ENCODE measurements around the gene THSD7B.

The THSD7B gene

DNA sequence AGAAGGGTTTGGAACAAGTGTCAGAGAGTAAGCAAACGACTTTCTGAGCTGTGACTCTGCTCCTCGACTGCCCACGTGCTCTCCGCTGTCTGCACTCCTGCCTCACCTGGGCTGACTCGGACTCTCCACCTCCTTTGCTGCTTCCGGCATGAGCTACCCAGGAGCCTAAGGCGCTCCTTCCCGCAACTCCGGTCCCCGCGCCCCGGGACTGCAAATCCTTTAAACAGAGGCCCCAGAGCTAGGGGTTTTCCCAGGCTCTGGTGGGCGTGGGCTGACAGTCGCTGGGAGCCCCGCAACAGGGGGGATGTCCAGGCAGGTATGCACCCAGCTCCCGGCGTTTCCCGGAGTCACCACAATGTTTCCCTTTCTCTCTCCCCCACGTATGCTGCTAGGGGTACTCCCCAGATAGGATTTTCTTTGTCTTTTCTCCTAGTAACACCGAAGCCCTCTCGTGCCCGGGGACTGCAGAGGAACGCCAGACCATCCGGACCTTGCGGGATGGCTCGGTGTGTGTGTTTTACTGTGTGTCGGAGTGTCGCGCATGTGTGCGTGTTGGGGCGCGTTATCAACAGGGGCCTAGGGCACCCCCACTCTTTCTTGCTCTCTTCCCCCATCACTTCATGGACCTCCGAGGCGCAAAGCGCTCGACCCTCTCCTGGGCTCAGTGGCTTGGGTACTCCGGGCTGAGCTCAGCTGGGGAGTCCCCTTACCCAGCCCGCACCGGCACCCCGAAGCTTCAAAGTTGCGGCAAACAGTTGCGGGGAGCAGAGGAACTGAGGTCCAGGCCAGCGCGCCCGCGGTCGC is 691 bp upstream of the THSD7B start:
- TF ChIP-seq EZH2 (IDR thresholded peaks at IDR 0.05; ENCODE audit: borderline replicate concordance, low read length), result no peak
- no peak overlapping the region for H3K4me3 ChIP-seq (ENCODE audit: low read depth, low read length, poor library complexity, severe bottlenecking)
- no peaks in the 10 kb centered on the region for H3K27me3 ChIP-seq (ENCODE audit: insufficient read depth, low read length)
- no peaks in the 10 kb centered on the region for H3K9me3 ChIP-seq (ENCODE audit: low read length)
- no peak overlapping the region for H2AFZ ChIP-seq (ENCODE audit: low read length)
- H3K9ac ChIP-seq (ENCODE audit: low read length), result no peak overlapping the region
- no peak overlapping the region for H3K4me2 ChIP-seq (ENCODE audit: low read length)
- H4K20me1 ChIP-seq (ENCODE audit: insufficient read depth, low read length), result no peaks in the 10 kb centered on the region
- no peak overlapping the region for H3K27ac ChIP-seq (ENCODE audit: low read depth, low read length, poor library complexity, severe bottlenecking)
- no peaks in the 10 kb centered on the region for H3K9me2 ChIP-seq (ENCODE audit: low read depth, low read length)
- no peaks in the 10 kb centered on the region for H3K79me2 ChIP-seq (ENCODE audit: insufficient read depth, low read length)
- H3F3A ChIP-seq (ENCODE audit: insufficient read depth, low read length), result no peaks in the 10 kb centered on the region
- H3K36me3 ChIP-seq (ENCODE audit: insufficient read depth, low read length), result no peaks in the 10 kb centered on the region
- H3K4me1 ChIP-seq (ENCODE audit: insufficient read depth, low read length, severe bottlenecking), result no peaks in the 10 kb centered on the region

DNA sequence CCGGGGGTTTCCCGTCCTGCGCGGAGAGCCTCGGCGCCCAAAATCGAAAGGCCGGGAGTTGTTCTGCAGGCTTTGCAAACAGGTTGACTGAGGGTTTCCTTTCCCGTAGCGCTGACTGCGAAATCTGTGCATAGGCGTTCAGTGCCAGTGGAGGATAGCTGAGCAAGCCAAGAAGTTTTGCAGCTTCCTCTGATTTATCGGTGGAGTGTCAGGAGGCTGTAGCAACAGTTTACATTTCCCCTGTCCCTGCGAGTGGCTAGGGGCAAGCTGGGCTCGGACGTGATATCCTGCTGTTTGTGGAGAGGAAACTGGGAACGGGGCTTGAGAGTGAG is 694 bp downstream of the THSD7B start:
- H2AFZ ChIP-seq (ENCODE audit: low read length), result no peak overlapping the region
- no peaks in the 10 kb centered on the region for H3K36me3 ChIP-seq (ENCODE audit: insufficient read depth, low read length)
- no peak overlapping the region for H3K9ac ChIP-seq (ENCODE audit: low read length)
- no peaks in the 10 kb centered on the region for H3F3A ChIP-seq (ENCODE audit: insufficient read depth, low read length)
- no peaks in the 10 kb centered on the region for H3K4me1 ChIP-seq (ENCODE audit: insufficient read depth, low read length, severe bottlenecking)
- no peak overlapping the region for H3K4me2 ChIP-seq (ENCODE audit: low read length)
- no peaks in the 10 kb centered on the region for H3K79me2 ChIP-seq (ENCODE audit: insufficient read depth, low read length)
- H3K27me3 ChIP-seq (ENCODE audit: insufficient read depth, low read length), result no peaks in the 10 kb centered on the region
- no peaks in the 10 kb centered on the region for H4K20me1 ChIP-seq (ENCODE audit: insufficient read depth, low read length)
- H3K9me2 ChIP-seq (ENCODE audit: low read depth, low read length), result no peaks in the 10 kb centered on the region
- no peak overlapping the region for H3K27ac ChIP-seq (ENCODE audit: low read depth, low read length, poor library complexity, severe bottlenecking)
- H3K4me3 ChIP-seq (ENCODE audit: low read depth, low read length, poor library complexity, severe bottlenecking), result no peak overlapping the region
- H3K9me3 ChIP-seq (ENCODE audit: low read length), result no peaks in the 10 kb centered on the region
- no peak for TF ChIP-seq EZH2 (IDR thresholded peaks at IDR 0.05; ENCODE audit: borderline replicate concordance, low read length)

DNA sequence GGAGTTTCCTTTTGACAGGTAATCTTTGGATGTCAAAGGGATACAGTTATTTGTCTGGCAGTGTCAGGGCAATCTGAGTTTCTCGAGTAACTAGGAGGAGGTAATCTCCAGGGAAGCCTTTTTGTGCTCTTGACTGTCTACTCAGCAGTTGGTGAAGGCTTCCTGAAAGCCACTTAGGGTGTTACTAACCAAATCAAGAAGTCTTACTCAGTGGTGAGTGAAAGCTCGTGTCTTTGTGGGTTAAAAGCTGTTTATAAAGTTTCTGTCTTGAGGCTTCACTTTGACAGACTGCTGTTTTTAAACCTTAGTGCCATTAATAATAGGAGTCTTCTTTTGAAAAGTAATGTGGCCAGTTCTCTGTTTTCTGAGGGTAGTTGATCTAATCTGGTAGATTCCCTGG is 1.7 kb downstream of the THSD7B start:
- TF ChIP-seq EZH2 (IDR thresholded peaks at IDR 0.05; ENCODE audit: borderline replicate concordance, low read length), result no peak
- TF ChIP-seq CTCF (IDR thresholded peaks at IDR 0.05; ENCODE audit: low read length), result no peak
- Histone ChIP-seq H3K27me3 (ENCODE audit: insufficient read depth, low read length) (no peaks in the 10 kb centered on the region), H3K4me3 (ENCODE audit: low read depth, low read length, poor library complexity, severe bottlenecking) (no peak overlapping the region), H3K9ac (ENCODE audit: low read length) (no peak overlapping the region), H3K4me1 (ENCODE audit: insufficient read depth, low read length, severe bottlenecking) (no peaks in the 10 kb centered on the region), H4K20me1 (ENCODE audit: insufficient read depth, low read length) (no peaks in the 10 kb centered on the region), H3K4me2 (ENCODE audit: low read length) (no peak overlapping the region), H2AFZ (ENCODE audit: low read length) (no peak overlapping the region), H3K9me2 (ENCODE audit: low read depth, low read length) (no peaks in the 10 kb centered on the region), H3K27ac (ENCODE audit: low read depth, low read length, poor library complexity, severe bottlenecking) (no peak overlapping the region), H3K36me3 (ENCODE audit: insufficient read depth, low read length) (no peaks in the 10 kb centered on the region), H3K79me2 (ENCODE audit: insufficient read depth, low read length) (no peaks in the 10 kb centered on the region), H3K9me3 (ENCODE audit: low read length) (no peaks in the 10 kb centered on the region), H3F3A (ENCODE audit: insufficient read depth, low read length) (no peaks in the 10 kb centered on the region)

DNA sequence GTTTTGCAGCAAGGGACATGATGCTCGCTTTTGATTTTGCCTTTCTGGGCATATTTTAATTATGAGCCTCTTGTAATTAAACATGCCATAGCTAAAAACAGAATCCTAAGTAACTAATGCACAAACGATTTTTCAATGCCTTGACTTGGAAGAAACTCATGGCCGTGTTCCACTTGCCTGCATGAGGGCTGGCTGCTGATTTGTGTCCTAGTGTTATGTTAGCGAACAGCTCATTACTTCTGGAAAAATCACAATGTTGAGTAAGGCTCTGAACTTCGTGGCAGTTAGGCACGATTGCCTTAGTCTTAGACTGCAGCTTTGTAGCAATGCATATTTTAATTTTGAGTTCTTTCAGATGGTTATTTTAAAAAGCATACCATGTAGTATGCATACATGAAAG is 4.5 kb downstream of the THSD7B start:
- H3K4me2 ChIP-seq (ENCODE audit: low read length), result no peak overlapping the region
- H3K36me3 ChIP-seq (ENCODE audit: insufficient read depth, low read length), result no peaks in the 10 kb centered on the region
- no peaks in the 10 kb centered on the region for H3K9me2 ChIP-seq (ENCODE audit: low read depth, low read length)
- no peak overlapping the region for H3K9ac ChIP-seq (ENCODE audit: low read length)
- H3K4me1 ChIP-seq (ENCODE audit: insufficient read depth, low read length, severe bottlenecking), result no peaks in the 10 kb centered on the region
- H2AFZ ChIP-seq (ENCODE audit: low read length), result no peak overlapping the region
- no peak overlapping the region for H3K4me3 ChIP-seq (ENCODE audit: low read depth, low read length, poor library complexity, severe bottlenecking)
- H3K79me2 ChIP-seq (ENCODE audit: insufficient read depth, low read length), result no peaks in the 10 kb centered on the region
- no peaks in the 10 kb centered on the region for H4K20me1 ChIP-seq (ENCODE audit: insufficient read depth, low read length)
- H3K27ac ChIP-seq (ENCODE audit: low read depth, low read length, poor library complexity, severe bottlenecking), result no peak overlapping the region
- no peak for TF ChIP-seq EZH2 (IDR thresholded peaks at IDR 0.05; ENCODE audit: borderline replicate concordance, low read length)
- TF ChIP-seq CTCF (IDR thresholded peaks at IDR 0.05; ENCODE audit: low read length), result no peak
- no peaks in the 10 kb centered on the region for H3K27me3 ChIP-seq (ENCODE audit: insufficient read depth, low read length)
- no peaks in the 10 kb centered on the region for H3F3A ChIP-seq (ENCODE audit: insufficient read depth, low read length)
- no peaks in the 10 kb centered on the region for H3K9me3 ChIP-seq (ENCODE audit: low read length)
